GM19455 (cell line): ENCODE results near the gene TMPRSS9.
"Not testable (repeated sequence)": the region's sequence is repeated elsewhere in the genome, so short reads cannot be mapped to it uniquely, and the experiment has no call there.

ENCODE experiments used
- ATAC-seq: cut with Tn5 transposase; IDR thresholded peaks from one replicate; pipeline ENCODE4 v1.9.1; 2021; ENCODE audit not compliant: unreplicated experiment

The TMPRSS9 gene

DNA sequence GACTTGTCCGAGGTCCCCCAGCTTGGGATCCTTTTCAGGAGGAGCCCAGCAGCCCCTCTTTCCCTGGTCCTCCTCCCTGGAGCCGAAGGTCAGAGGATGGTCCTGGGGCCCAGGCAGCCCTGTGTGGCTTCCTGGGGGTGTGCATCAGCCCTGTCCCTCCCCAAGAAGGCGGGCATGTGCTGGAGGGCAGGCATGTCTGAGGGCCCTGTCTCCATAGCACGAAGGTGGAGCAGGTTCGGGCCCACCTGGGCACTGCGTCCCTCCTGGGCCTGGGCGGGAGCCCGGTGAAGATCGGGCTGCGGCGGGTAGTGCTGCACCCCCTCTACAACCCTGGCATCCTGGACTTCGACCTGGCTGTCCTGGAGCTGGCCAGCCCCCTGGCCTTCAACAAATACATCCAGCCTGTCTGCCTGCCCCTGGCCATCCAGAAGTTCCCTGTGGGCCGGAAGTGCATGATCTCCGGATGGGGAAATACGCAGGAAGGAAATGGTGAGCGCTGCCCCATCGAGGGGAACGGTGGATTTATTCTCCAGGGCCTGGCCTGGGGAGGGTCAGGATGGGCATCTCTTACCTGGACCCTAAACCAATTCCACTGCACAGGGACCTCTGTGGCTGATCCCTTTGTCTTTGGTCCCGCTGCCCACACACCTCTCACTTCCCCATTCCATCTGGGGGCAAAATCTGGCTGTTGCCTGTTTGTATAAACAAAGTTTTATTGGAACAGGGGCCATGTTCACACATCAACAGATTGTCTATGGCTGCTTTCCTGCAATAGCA, 56.4 kb downstream of the TMPRSS9 start:
- no peak for ATAC-seq

DNA sequence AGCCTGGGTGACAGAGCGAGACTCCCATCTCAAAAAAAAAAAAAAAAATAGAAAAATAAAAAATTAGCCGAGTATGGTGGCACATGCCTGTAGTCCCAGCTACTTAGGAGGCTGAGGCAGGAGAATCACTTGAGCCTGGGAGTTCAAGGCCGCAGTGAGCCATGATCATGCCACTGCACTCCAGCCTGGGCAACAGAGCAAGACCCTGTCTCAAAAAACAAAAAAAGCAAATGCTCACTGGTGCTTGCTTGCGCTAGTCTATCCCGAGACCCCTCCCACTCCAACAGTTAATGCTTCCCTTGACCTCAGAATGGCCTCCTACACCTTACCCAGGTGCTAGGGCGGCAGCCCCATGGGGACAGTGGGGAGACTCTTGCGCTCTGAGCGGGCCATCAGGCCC, 57.4 kb downstream of the TMPRSS9 start:
- ATAC-seq, result not testable (repeated sequence)

DNA sequence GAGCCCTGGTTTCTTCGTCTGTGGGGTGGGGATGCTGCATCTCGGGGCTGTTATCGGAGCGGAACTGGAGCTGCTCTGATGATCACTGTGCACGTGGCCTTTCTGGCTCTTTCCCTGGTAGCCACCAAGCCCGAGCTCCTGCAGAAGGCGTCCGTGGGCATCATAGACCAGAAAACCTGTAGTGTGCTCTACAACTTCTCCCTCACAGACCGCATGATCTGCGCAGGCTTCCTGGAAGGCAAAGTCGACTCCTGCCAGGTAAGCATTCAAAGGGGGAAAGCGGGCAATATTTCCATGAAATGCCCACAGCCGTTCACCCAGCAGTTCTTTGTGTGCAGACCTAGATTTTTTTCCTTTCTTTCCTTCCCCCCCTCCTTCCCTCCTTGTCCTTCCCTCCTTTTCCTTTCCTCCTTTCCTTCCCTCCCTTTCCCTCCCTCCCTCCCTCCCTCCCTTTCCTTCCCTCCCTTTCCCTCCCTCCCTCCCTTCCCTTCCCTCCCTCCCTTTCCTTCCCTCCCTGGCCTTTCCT, 57.9 kb downstream of the TMPRSS9 start:
- no peak for ATAC-seq

DNA sequence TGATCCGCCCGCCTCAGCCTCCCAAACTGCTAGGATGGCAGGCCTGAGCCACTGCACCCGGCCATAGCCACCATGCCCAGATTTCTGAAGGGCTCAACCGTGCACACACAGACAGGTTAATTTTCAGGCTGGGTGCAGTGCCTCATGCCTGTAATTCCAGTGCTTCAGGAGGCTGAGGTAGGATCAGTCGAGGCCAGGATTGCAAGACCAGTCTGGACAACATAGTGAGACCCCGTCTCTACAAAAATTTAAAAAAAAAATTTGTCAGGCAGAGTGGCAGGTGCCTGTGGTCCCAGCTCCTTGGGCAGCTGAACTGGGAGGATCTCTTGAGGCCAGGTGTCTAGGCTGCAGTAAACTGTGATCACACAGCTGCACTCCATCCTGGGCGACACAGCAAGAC, 59.7 kb downstream of the TMPRSS9 start:
- no peak for ATAC-seq

DNA sequence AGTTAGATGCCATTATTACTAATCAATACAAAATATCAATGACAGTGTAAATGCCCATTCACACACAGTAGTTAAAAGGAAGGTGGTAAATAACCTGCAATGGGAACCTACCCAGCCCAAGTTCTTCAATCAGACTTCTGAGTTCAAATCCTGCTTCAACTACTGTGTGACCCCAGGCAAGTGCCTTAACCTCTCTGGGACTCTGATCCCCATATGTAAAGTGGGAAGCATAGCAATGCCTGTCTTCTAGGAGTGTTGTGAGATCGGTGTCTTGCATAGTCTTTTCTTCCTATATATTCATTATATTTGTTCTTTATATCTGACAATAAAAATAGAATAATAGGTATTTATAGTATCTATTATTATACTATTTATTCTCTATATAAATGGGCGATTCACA, 60.4 kb downstream of the TMPRSS9 start:
- ATAC-seq, result no peak

DNA sequence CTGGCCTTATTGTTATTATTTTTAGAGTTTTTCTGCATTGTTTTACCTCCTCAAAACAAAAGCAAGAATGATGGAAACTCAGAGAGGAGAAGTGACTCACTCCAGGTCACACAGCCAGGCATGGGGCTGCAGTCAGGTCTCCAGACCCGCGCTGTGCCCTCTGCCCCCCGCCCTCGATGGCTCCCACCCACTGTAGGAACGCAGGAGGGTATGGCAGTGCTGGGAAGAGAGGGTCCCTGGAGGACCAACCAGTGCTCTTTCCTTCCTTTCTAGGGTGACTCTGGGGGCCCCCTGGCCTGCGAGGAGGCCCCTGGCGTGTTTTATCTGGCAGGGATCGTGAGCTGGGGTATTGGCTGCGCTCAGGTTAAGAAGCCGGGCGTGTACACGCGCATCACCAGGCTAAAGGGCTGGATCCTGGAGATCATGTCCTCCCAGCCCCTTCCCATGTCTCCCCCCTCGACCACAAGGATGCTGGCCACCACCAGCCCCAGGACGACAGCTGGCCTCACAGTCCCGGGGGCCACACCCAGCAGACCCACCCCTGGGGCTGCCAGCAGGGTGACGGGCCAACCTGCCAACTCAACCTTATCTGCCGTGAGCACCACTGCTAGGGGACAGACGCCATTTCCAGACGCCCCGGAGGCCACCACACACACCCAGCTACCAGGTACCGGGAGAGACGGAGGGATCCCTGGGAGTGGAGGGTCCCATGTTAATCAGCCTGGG, 61.7 kb downstream of the TMPRSS9 start:
- ATAC-seq, result no peak

DNA sequence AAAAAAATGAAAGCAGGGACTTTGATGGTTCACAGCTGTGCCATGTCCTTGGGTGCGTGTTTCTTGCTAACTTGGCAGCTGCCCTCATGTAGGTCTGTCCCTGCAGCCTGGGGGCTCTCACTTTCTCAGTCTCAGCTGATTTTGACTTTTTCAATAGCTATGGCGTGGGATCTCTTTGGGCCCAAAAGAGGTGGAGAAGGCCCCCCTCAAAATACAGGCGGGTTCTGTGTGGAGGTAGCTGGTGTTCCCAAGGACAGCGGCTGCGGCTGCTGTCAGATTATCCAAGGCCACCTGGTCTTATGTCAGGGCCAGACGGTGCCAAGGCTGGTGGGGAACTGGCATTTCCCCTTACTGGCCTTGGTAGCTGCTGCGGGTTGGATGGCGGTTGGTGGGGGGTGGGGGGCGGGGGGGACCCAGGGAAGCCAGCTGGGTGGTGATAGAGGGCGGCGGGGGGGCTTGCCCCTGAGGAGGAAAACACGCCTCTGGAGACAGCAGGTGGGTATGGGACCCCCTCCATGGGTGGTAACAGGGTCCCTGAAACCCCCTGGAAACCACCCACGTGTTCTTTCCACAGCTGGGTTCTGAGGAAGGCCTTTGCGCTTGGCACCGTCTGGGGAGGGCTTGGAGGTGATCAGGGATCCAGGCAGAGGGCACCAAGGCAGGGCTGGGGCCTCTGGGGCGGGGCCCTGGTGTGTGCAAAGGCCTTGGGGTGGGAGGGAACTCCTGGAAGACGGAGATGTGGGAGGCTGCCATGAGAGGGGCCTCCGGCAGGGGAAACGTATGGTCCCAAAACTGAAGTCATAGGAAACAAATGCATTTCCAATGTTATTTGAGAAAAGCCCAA, 63.2 kb downstream of the TMPRSS9 start:
- ATAC-seq, result no peak

DNA sequence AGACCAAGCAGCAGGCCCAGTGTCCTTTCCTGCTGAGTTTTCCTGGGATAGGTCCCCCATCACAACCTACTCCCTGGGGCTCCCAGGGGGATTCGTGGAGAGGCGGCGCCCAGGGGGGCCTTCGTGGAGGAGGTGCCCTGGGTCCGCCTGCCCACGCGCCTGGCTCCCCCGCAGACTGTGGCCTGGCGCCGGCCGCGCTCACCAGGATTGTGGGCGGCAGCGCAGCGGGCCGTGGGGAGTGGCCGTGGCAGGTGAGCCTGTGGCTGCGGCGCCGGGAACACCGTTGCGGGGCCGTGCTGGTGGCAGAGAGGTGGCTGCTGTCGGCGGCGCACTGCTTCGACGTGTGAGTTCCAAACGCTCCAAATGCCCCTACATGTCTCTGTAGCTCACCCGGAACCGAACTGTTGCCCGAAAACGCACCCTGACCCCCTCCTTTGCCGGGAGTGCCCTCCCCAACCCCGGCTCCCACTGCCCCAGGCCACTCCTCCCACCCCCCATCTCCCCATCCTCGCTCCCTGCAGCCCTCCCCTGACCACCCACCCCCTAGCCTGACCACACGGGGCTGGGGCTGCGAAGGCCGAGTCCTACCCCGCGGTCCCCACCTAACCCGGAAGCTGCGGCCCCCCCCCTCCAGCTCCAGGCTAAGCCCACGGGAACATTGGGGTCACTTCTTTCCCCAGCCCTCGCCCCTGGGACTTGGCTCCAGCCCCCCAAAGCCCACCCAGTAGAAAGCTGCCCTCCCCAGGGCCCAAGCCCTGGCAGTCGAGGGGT, 64.0 kb downstream of the TMPRSS9 start:
- no peak for ATAC-seq

DNA sequence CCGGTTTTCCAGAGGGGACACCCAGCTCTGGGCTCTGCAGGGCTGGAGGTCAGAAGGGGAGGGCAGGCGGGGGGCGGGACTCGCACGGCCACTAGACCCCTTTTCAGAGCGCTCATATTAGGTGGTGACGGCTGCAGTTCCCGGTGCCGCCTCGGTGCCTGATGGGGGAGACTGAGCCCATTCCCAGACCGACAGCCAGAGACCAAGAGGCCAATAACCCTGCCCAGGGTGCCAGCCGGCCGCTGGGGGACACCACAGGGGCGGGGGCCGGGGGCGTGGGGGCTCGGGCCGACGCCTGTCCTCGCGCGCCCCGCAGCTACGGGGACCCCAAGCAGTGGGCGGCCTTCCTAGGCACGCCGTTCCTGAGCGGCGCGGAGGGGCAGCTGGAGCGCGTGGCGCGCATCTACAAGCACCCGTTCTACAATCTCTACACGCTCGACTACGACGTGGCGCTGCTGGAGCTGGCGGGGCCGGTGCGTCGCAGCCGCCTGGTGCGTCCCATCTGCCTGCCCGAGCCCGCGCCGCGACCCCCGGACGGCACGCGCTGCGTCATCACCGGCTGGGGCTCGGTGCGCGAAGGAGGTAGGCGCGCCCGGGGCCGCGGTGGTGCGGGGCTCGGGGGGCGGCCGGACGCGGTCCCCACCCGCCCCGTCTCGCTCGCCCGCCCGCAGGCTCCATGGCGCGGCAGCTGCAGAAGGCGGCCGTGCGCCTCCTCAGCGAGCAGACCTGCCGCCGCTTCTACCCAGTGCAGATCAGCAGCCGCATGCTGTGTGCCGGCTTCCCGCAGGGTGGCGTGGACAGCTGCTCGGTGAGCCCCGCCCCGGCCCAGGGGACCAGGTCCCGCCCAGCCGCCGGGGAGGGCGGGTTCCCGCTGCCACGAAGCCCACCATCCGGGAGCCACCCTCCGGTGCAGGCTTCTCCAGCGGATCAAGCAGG, 64.9 kb downstream of the TMPRSS9 start:
- ATAC-seq, result no peak

DNA sequence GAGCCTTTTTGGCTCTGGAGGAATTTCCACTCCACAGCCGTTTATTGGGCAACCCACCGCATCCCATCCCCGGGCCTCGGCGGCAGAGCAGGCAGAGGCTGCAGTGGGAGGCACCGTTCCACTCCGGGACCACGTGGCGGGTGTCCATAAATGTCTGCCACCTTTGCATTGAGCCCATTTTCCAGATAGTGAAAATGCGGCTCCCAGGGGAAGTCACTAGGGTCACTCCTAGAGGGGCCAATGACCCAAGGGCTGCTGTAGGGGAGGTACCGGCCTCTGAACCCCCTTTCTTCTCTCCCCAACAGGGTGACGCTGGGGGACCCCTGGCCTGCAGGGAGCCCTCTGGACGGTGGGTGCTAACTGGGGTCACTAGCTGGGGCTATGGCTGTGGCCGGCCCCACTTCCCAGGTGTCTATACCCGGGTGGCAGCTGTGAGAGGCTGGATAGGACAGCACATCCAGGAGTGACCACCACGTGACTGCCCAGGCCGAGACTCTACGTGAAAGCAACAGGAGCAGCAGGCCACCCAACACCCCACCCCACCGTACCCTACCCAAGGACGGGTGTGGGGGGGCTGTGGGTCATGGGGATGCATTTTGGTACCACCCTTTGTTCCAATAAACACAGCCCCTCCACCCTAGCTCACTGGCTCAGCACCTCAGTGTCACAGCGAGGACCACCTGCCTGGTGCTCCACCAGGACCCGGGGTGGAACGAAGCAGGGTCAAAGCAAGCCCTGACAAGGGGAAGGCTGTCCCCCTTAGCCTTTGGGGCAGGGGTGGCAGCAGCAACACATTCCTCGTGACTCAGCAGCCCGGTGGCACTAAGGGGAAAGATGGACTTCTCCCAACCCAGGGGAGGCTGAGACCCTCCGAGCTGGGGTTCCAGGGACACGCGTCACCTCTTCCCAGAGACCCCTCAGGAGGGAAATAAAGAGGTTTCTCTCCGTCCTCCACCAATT, 65.8 kb downstream of the TMPRSS9 start:
- no peak for ATAC-seq

DNA sequence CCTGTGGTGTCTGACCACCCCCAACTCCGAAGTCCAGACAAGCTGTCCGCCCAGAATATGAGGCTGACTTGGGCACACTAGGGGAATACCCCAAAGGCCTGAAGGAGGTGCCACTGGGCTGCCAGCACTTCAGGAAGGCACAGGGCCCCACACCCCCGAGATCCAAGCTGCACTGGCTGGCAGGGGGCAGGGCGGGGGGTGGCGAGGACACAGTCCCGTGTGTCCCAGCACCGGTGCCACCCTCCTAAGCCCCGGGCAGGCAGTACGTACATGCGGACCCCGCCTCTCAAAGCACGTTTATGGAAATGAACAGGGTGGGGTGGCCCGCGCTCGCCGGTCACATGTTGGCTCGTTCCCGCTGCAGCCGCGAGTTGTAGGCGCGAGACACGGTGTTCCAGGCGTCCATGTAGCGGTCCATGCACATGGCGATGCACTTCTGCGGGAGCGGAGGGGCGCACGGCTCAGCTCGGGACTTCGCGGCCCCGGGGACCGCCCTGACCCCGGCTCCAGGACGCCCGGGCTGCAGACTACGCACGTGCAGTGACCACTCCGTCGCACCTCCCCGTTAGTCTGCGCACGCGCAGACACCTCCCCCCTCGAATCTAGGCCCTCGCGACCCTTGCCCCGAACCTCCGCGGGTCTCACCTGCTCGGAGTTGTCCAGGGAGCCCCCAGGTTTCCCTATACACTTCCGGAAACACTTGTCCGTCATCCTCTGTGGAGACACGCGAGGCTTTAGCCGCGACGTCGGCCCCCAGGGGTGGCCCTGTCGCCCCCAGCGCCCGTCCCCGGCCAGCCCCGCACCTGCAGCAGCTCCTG, 66.8 kb downstream of the TMPRSS9 start:
- peak; percentile 21 for ATAC-seq

DNA sequence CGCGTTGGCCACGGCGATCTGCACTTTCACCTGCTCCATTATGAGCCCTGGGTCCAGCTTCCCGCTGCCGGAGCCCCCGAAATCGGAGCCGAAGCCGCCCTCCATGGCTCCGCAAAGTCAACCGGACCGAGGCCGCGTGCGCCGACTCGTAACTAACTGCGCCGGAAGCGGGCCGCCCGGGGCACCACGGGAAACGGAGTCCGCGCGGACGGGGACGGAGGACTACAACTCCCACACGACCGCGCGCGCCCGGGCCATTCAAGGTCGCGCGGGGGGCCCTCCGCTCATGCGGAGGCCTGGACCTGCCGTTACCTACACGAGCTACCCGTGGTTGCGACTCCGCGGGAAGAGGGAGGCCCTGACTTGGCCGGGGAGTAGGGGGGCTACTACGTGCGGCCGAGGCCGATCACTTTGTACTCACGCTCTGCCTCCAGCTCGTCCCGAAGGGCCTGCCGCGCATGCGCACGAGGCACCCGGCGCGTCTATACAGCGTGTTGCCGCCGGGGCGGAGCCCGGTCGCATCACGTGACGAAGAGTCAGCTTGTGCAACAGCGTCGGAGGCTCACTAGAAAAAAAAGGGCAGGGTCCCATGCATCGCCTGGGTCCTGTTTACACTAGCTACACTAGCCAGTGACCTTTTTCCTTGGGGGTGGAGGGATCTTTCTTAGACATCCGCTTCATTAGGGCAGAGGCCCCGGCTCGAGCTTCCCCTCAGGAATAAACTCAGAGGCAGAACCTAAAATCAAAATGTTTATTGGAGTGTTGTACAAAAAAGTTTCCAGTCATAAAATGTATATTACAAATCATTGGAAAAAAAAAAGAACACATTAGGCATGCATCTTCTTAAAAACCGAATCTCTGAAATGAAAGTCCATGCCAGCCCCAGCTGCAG, 67.6 kb downstream of the TMPRSS9 start, which contains the start of gene TIMM13:
TIMM13 (minus strand) TSS at position 158 of the 892 bp plus-strand sequence; CDS start at position 105, 53 bp downstream.
- ATAC-seq, result peak; percentile 70

DNA sequence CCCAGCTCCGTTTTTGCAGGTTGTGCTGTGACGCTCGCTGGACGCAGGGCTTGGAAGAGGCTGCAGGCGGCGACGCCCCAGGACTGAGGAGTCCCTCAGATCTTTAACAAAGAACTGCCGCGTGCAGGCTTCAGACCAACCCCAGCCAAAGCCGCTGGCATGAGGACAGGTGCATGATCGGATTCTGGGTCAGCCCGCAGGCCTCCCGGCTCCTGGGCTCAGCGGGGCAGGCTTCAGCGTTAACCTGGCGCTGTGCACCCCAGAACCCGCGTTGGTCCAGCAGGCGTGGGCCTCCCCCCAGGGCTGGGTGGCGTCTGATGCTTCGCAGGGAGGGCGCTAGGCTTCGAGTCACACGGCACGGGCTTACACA, 68.2 kb downstream of the TMPRSS9 start:
- no peak for ATAC-seq

DNA sequence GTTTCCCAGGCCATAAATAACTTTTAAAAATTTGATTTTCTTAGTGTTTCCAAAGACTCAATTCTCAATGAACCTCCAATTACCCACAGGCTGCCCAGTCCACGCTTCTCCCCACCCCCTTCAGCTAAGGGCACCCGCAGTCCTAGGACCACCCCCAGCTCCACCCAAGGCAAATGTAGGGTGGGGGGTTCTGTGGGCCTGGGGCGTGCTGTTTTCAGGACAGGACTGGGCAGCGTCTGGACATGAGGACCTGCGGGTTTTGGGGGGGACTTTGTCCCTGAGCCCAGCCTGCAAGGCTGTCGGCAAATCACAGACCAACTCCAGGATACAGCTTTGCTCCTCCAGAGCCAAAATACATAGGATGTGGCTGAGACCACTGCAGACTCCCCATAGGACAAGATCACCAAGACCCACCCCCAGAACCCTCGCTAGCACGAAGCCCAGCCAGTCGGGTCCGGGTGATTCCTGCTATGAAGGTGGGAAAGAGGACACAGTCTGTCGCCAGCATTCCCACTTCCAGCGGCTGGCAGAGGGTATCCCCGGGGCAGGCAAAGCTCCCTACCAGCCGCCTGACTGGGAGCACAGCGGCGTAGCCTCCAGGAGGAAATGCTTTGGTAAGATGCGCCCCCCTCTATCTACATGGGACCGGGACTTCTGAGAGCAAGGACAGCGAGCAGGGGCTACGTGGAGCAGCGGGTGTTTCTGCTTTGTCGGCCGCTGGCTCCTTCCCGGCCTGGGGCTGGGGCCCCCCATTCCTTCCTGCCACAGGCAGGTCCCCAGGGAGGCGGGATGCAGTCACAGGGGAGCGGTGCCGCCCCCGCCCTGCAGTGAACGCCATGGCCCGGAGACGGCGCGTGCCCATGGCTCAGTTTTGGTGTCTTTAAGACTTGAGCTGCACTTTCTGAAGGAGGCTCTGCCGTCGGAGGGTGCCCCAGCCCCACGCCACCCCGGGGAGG, 69.0 kb downstream of the TMPRSS9 start:
- ATAC-seq, result no peak

DNA sequence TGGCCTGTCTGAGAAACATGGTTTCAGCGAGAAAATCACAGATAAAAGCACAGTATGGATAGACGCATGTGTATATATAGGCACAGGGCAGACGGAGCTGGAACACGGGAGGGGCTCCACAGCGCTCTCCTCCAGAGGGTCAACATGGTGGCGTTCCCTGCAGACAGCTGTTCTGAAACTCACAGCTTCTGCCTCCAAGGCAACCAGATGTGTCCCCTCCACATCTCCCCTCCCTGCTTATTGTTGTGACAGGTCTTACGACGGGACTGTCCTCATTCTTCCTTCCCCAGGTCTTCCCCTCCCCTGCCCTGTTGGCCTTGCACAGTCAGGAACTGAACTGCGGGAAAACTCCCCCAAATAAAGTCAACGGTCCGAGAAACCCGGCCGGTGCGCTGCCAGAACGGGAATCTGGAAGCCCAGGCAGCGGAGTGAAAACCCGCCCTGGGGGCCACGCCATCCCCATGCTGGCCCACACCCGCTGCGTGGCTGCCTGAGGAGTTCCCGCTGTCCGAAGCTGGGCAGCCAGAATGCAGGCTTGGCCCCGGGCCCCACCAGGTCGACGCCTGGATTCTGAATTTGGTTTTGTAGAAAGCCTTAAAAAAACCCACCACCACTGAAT, 70.0 kb downstream of the TMPRSS9 start:
- no peak for ATAC-seq
